Endodermal cell (in vitro differentiated cells): ENCODE data around the gene TMEM138. TPM values are rescaled to one million over a fixed set of nuclear protein-coding genes. Genes with fewer than 3 reads are reported as not detected.

Experiments used
- DNase-seq: peaks from one replicate; pipeline ENCODE4 v3.0.0-alpha.2; 2017
- H3K27ac ChIP-seq: 2 replicates; pipeline ENCODE4 v1.5.1; 2013; ENCODE audit warnings: mild to moderate bottlenecking, low read depth, low read length, moderate library complexity
- H3K27me3 ChIP-seq: 2 replicates; pipeline ENCODE4 v1.6.1; 2013; ENCODE audit warnings: mild to moderate bottlenecking, low read length, moderate library complexity; ENCODE audit not compliant: insufficient read depth, control insufficient read depth, poor library complexity, severe bottlenecking
- H3K36me3 ChIP-seq: 2 replicates; pipeline ENCODE4 v1.7.0; 2013; ENCODE audit warnings: mild to moderate bottlenecking, low read length, moderate library complexity; ENCODE audit not compliant: control insufficient read depth, insufficient read depth
- H3K4me1 ChIP-seq: one replicate; pipeline ENCODE4 v1.7.0; 2013; ENCODE audit warnings: low read length; ENCODE audit not compliant: control insufficient read depth, insufficient read depth
- H3K4me3 ChIP-seq: 2 replicates; pipeline ENCODE4 v1.5.1; 2013; ENCODE audit warnings: mild to moderate bottlenecking, low read length, moderate library complexity
- H3K9ac ChIP-seq: 2 replicates; pipeline ENCODE4 v1.6.1; 2013; ENCODE audit warnings: mild to moderate bottlenecking, low read length, moderate library complexity; ENCODE audit not compliant: poor library complexity, severe bottlenecking; ENCODE audit errors: extremely low read depth
- H3K9me3 ChIP-seq: 2 replicates; pipeline ENCODE4 v1.6.1; 2013; ENCODE audit warnings: mild to moderate bottlenecking, low read length, moderate library complexity; ENCODE audit not compliant: control insufficient read depth
- H3K27ac Mint-ChIP-seq: 2 replicates; pipeline ENCODE4 v1.8.0; 2020; ENCODE audit warnings: mixed read lengths
- H3K27me3 Mint-ChIP-seq: 2 replicates; pipeline ENCODE4 v1.8.0; 2021; ENCODE audit warnings: mild to moderate bottlenecking, mixed read lengths; ENCODE audit not compliant: insufficient read depth
- H3K36me3 Mint-ChIP-seq: 2 replicates; pipeline ENCODE4 v1.8.0; 2020; ENCODE audit warnings: low read depth, mixed read lengths
- H3K4me1 Mint-ChIP-seq: 2 replicates; pipeline ENCODE4 v1.8.0; 2020; ENCODE audit warnings: mixed read lengths
- H3K4me3 Mint-ChIP-seq: 2 replicates; pipeline ENCODE4 v1.8.0; 2020; ENCODE audit warnings: mild to moderate bottlenecking, moderate library complexity, mixed read lengths
- H3K9me3 Mint-ChIP-seq: 2 replicates; pipeline ENCODE4 v1.8.0; 2020; ENCODE audit warnings: mild to moderate bottlenecking, mixed read lengths
- CTCF ChIP-seq: fragments of 200-600 bp; sonication (generic); conservative IDR thresholded peaks from 2 replicates; pipeline ENCODE4 v1.5.0; 2021; ENCODE audit warnings: antibody characterized with exemption, mild to moderate bottlenecking
- WGBS, 2 experiments: methylation state at CpG; one replicate each; pipeline versions ENCODE4 v1.1.5 to v1.1.7; 2013; ENCODE audit warnings: missing lambda C conversion rate in 2 of 2, mixed read lengths in 1 of 2; ENCODE audit not compliant: insufficient coverage in 1 of 2, insufficient read length in 1 of 2; 5-methylcytosine and 5-hydroxymethylcytosine counted together
- total RNA-seq, 2 donors: library from RNA; stranded (reverse); fragmentation: NEBNext Ultra II Directional in 1 of 2; extraction: Animal tissue kit (Norgen Biotek cat#: 25700) in 1 of 2; gene quantifications; 2 replicates in 1 of 2; 3 replicates in 1 of 2; pipeline ENCODE4 v1.2.1, GENCODE V29; 2021

TMEM138 gene
- total RNA-seq, 2 donors from 2014 or later, result 26.5 to 29.3 TPM

GRCh38 chr11:61370349-61371005 lies 8.3 kb downstream of the TMEM138 start:
- TF ChIP-seq CTCF, result no peak
- Mint-ChIP-seq H3K4me1 (no peaks in the 10 kb centered on the region), H3K36me3 (peaks cover 82% of the 10 kb centered on the region), H3K9me3 (peaks cover 44% of the 10 kb centered on the region), H3K4me3 (no peak overlapping the region), H3K27ac (no peak overlapping the region), H3K27me3 (no peaks in the 10 kb centered on the region)
- Histone ChIP-seq H3K4me3 (no peak overlapping the region), H3K9me3 (peaks cover 43% of the 10 kb centered on the region), H3K27ac (no peak overlapping the region), H3K9ac (no peak overlapping the region), H3K27me3 (no peaks in the 10 kb centered on the region), H3K36me3 (peaks cover 79% of the 10 kb centered on the region), H3K4me1 (no peaks in the 10 kb centered on the region)
- DNase-seq, result no peak
- 96 to 98% methylated on average over 4 to 7 of the region's 8 CpGs for WGBS, 2 experiments

- H3K36me3 ChIP-seq, result peaks cover 70% of the 10 kb centered on the region
- Mint-ChIP-seq H3K36me3 (peaks cover 79% of the 10 kb centered on the region), H3K4me3 (no peak overlapping the region)
Observed at GRCh38 chr11:61372659-61373420, 10.7 kb downstream of the TMEM138 start.

GRCh38 chr11:61375761-61376108 lies 13.6 kb downstream of the TMEM138 start:
- H3K27ac ChIP-seq, result no peak overlapping the region
- Mint-ChIP-seq H3K4me1 (no peaks in the 10 kb centered on the region), H3K4me3 (no peak overlapping the region), H3K36me3 (peaks cover 51% of the 10 kb centered on the region), H3K27ac (no peak overlapping the region), H3K27me3 (no peaks in the 10 kb centered on the region), H3K9me3 (peaks cover 45% of the 10 kb centered on the region)
- no peak for TF ChIP-seq CTCF
- no peak for DNase-seq
- no peak overlapping the region for H3K9ac ChIP-seq
- WGBS, 2 experiments, result 93 to 95% methylated on average over 6 of the region's 6 CpGs
- peaks cover 58% of the 10 kb centered on the region for H3K9me3 ChIP-seq
- peaks cover 45% of the 10 kb centered on the region for H3K36me3 ChIP-seq
- no peak overlapping the region for H3K4me3 ChIP-seq
- H3K27me3 ChIP-seq, result no peaks in the 10 kb centered on the region
- H3K4me1 ChIP-seq, result no peaks in the 10 kb centered on the region

More at GRCh38 chr11:61372659-61373420, 10.7 kb downstream of the TMEM138 start:
- no peak overlapping the region for H3K27ac Mint-ChIP-seq
- no peaks in the 10 kb centered on the region for H3K4me1 Mint-ChIP-seq
- DNase-seq, result no peak
- Histone ChIP-seq H3K27me3 (no peaks in the 10 kb centered on the region), H3K9me3 (peaks cover 58% of the 10 kb centered on the region), H3K4me1 (no peaks in the 10 kb centered on the region), H3K9ac (no peak overlapping the region), H3K27ac (no peak overlapping the region), H3K4me3 (peak overlapping the region; percentile 65)
- 96 to 97% methylated on average over 7 to 8 of the region's 8 CpGs for WGBS, 2 experiments
- peaks cover 48% of the 10 kb centered on the region for H3K9me3 Mint-ChIP-seq
- H3K27me3 Mint-ChIP-seq, result no peaks in the 10 kb centered on the region
- TF ChIP-seq CTCF, result no peak
